H1 (cell line): ENCODE results near the gene SLAMF1. TPM values are rescaled to one million over a fixed set of nuclear protein-coding genes. Genes with fewer than 3 reads are reported as not detected.

Source experiments
- BACH1 ChIP-seq: IDR thresholded peaks from 2 replicates; pipeline ENCODE4 v1.6.1; 2012; ENCODE audit warnings: low read length, improper control_type of control experiment
- CHD7 ChIP-seq: fragments of 300-600 bp; sonication (generic); IDR thresholded peaks from 2 replicates; pipeline ENCODE4 v1.7.1; 2012; ENCODE audit warnings: low read length, moderate library complexity, mild to moderate bottlenecking, inconsistent platforms; ENCODE audit not compliant: insufficient replicate concordance
- POLR2AphosphoS5 ChIP-seq: IDR thresholded peaks from 2 replicates; pipeline ENCODE4 v1.6.1; 2011; ENCODE audit warnings: low read depth, low read length
- SRF ChIP-seq: IDR thresholded peaks from 2 replicates; pipeline ENCODE4 v1.6.1; 2011; ENCODE audit warnings: mild to moderate bottlenecking, low read depth, low read length, moderate library complexity
- polyA plus RNA-seq, 7 experiments: library from polyadenylated mRNA; depleted of rRNA in 3 of 7; stranded (reverse) in 5 of 7; unstranded in 2 of 7; fragments of >200 nt in 5 of 7; fragments of 200-250 nt in 2 of 7; gene quantifications; 1 replicate in 5 of 7; 2 replicates in 1 of 7; 4 replicates in 1 of 7; pipeline versions ENCODE4 v1.2.1 to v1.2.3, GENCODE V29; 2011 to 2013; ENCODE audit warnings: missing spikeins in 2 of 7, mixed read lengths in 2 of 7
- total RNA-seq: library from RNA; stranded (reverse); fragmentation: NEBNext Ultra II Directional; extraction: Animal tissue kit (Norgen Biotek cat#: 25700); gene quantifications from 2 replicates; pipeline ENCODE4 v1.2.1, GENCODE V29; 2021

Gene SLAMF1
- total and polyA plus RNA-seq, 2 of the 8 experiments (the other 6 are each of a cell fraction or from before 2014, with no cell fraction given): not detected

DNA sequence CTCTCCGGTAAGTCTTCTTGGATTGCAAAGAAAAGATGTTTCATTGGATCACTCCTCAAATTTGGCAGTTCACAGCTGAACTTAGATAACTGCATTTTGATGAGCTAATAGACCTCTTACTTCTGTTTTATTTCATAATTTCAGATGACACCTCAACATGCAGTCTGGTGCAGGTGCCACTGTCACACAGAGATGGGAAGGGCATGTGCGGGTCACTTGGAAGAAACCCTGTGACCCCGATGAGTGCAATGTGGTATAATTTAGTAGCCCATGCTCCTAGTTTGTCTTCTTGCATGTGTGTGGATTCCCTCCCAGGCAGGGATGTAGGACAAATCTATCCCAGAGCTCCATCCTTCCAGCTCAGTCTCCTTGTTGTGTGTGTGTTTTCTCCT, 481 bp upstream of the SLAMF1 start (continued):
- TF ChIP-seq CHD7: no peak
- TF ChIP-seq POLR2AphosphoS5: no peak
- TF ChIP-seq BACH1: no peak
- TF ChIP-seq SRF: no peak
